Measurements from ENCODE around the gene RBM33. TPM values are rescaled to one million over a fixed set of nuclear protein-coding genes. Genes with fewer than 3 reads are reported as not detected.
A peak's percentile ranks its signal among the peaks of the same experiment; 100 is the strongest.

RBM33 gene
- total RNA-seq, 2 experiments from 2014 or later: 73.7 to 84.8 TPM

- H3K4me1 Mint-ChIP-seq (ENCODE audit: low read depth): peaks cover 83% of the 10 kb centered on the region
- DNase-seq (no peak), ATAC-seq (no peak)
- ChIA-PET POLR2A (interaction anchor here (0.6 to 1.2 kb wide), 2 partner anchors 9 to 20 kb away, joined by 3 read pairs; partner anchors contain the start of gene RBM33), CTCF (interaction anchor here (1.2 to 2.3 kb wide), 3 partner anchors 20 to 88 kb away, joined by 3 to 9 read pairs (median 3); partner anchors contain the start of gene RBM33)
- H3K27me3 Mint-ChIP-seq: no peaks in the 10 kb centered on the region
- no peaks in the 10 kb centered on the region for H3K9me3 Mint-ChIP-seq
- intact Hi-C loops (cut with micrococcal nuclease): no loop called here
- no peak overlapping the region for H3K27ac Mint-ChIP-seq
- peaks cover 32% of the 10 kb centered on the region for H3K36me3 Mint-ChIP-seq (ENCODE audit: low read depth)
- H3K4me3 Mint-ChIP-seq: no peak overlapping the region
- no peak for TF ChIP-seq CTCF (IDR thresholded peaks at IDR 0.05)
These were observed 19.5 kb downstream of the RBM33 start for GRCh38 chr7:155663937-155664336.

GRCh38 chr7:155665079-155665956 lies 20.9 kb downstream of the RBM33 start:
- POLR2A ChIA-PET: interaction anchor here (1.9 kb wide), 1 partner anchor 21 kb away, joined by 5 read pairs; the partner anchor contains the start of gene RBM33
- no peak for TF ChIP-seq CTCF (IDR thresholded peaks at IDR 0.05)
- Mint-ChIP-seq H3K27ac (peak overlapping the region; percentile 40), H3K27me3 (no peaks in the 10 kb centered on the region), H3K4me3 (no peak overlapping the region), H3K9me3 (no peaks in the 10 kb centered on the region), H3K4me1 (ENCODE audit: low read depth) (peaks cover 81% of the 10 kb centered on the region), H3K36me3 (ENCODE audit: low read depth) (peaks cover 24% of the 10 kb centered on the region)
- intact Hi-C loops (cut with micrococcal nuclease): no loop called here
- ATAC-seq: no peak
- no peak for DNase-seq
- CTCF ChIA-PET: interaction anchor here (0.5 to 1.3 kb wide), 3 partner anchors 15 to 302 kb away, joined by 3 to 4 read pairs (median 3); no protein-coding TSS in a partner anchor

GRCh38 chr7:155665957-155666287 lies 21.5 kb downstream of the RBM33 start:
- H3K4me1 Mint-ChIP-seq (ENCODE audit: low read depth): peaks cover 81% of the 10 kb centered on the region
- POLR2A ChIA-PET: interaction anchor here (1.9 kb wide), 1 partner anchor 21 kb away, joined by 5 read pairs; the partner anchor contains the start of gene RBM33
- ATAC-seq (peak; percentile 75), DNase-seq (no peak)
- peaks cover 22% of the 10 kb centered on the region for H3K36me3 Mint-ChIP-seq (ENCODE audit: low read depth)
- CTCF ChIA-PET: interaction anchor here (1.3 kb wide), 2 partner anchors 15 to 19 kb away, joined by 4 read pairs; no protein-coding TSS in a partner anchor
- TF ChIP-seq CTCF (IDR thresholded peaks at IDR 0.05): no peak
- H3K9me3 Mint-ChIP-seq: no peaks in the 10 kb centered on the region
- intact Hi-C loops (cut with micrococcal nuclease): no loop called here
- H3K27ac Mint-ChIP-seq: peak overlapping the region; percentile 36
- H3K27me3 Mint-ChIP-seq: no peaks in the 10 kb centered on the region
- H3K4me3 Mint-ChIP-seq: no peak overlapping the region

GRCh38 chr7:155667241-155667829 lies 22.9 kb downstream of the RBM33 start:
- no peak for ATAC-seq
- peaks cover 75% of the 10 kb centered on the region for H3K4me1 Mint-ChIP-seq (ENCODE audit: low read depth)
- DNase-seq: no peak
- H3K4me3 Mint-ChIP-seq: no peak overlapping the region
- TF ChIP-seq CTCF (IDR thresholded peaks at IDR 0.05): no peak
- H3K9me3 Mint-ChIP-seq: no peaks in the 10 kb centered on the region
- H3K27me3 Mint-ChIP-seq: no peaks in the 10 kb centered on the region
- ChIA-PET POLR2A (no interaction called here), CTCF (interaction anchor here (1.3 kb wide), 1 partner anchor 17 kb away, joined by 4 read pairs; no protein-coding TSS in a partner anchor)
- intact Hi-C loops (cut with micrococcal nuclease): no loop called here
- H3K36me3 Mint-ChIP-seq (ENCODE audit: low read depth): peaks cover 19% of the 10 kb centered on the region
- peak overlapping the region; percentile 20 for H3K27ac Mint-ChIP-seq
